A172 (cell line): ENCODE data around the gene CNNM3. TPM values are rescaled to one million over a fixed set of nuclear protein-coding genes. Genes with fewer than 3 reads are reported as not detected.

Source experiments
- DNase-seq: peaks from one replicate; pipeline ENCODE4 v3.0.0-alpha.2; 2015; ENCODE audit warnings: low spot score
- total RNA-seq: library from RNA; depleted of rRNA; stranded (reverse); fragments of >200 nt; shearing (Covaris generic); gene quantifications from 2 replicates; pipeline ENCODE4 v1.2.3, GENCODE V29; 2014; rRNA removed

Gene CNNM3
- total RNA-seq, 1 experiment from 2014 or later = 5.5 TPM

GRCh38 chr2:96877042-96877451, 61.0 kb downstream of the CNNM3 start:
- DNase-seq = no peak

- DNase-seq = no peak
Measured at GRCh38 chr2:96877631-96878092, 61.6 kb downstream of the CNNM3 start.

GRCh38 chr2:96878171-96878570, 62.1 kb downstream of the CNNM3 start:
- no peak for DNase-seq

GRCh38 chr2:96878796-96879544, 62.9 kb downstream of the CNNM3 start:
- no peak for DNase-seq

DNA sequence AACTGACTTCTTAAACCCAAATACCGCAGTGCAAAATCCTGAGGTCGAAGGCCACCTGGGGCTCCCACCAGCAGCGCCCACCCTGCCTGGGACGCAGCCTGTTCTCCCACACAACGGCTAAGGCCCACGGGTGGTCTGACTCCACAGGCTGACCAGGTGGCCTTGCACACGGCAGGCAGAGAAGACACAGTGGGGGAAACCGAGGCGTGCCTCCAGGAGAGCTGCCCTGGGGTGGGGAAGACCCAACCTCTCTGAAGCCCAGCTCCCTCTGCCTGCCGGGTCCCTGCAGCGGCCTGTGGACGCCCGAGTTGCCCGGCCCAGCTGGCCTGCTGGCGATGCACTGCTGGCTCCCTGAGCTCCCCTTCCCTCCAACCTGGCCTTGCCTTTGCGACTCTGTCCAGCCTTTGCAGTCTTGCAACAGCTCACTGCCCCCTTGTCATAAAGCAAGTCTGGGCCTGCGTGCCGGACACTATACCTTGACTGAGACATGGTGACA, 63.5 kb downstream of the CNNM3 start:
- DNase-seq = no peak

- DNase-seq = no peak
Measured at GRCh38 chr2:96880891-96881273, 64.8 kb downstream of the CNNM3 start.

DNA sequence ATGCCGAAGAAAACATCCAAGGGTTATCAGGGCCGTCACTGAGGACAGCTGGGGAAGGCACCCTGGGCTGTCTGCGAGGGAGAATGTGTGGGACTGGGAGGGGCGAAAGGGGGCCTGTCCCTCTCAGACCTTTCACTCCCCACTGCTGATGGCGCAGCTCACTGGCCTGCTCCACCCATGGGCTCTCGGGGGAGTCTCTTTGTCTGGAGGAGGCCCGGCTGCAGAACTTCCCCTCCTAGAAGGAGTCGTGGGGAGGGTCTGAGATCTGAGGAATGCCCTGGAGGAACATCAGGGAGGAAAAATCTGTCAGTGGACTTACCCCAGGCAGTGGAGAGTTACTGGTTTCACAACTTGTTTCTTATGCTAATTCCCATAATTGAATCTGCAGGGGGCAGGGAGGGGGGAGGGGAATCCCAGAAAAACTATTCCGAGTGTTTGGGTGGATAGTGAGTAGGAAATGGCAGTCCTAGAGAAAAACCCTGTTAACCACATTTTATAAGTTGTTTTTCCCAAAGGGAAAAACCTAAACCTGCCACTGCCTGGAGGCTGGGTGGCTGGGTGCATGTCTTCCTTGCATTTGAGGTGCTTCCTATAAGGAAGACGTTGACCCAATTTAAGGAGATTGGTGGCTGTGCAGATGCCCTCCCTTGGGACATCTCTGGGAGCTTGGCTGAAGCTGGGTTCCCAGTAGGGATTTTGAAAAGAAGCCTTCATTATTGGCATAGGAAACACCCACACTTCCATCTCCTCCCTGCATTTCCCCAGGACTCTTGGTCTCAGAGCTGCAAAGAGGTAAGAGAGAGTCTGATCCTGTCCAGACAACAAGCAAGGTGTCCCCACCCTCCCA, 65.5 kb downstream of the CNNM3 start:
- no peak for DNase-seq

DNA sequence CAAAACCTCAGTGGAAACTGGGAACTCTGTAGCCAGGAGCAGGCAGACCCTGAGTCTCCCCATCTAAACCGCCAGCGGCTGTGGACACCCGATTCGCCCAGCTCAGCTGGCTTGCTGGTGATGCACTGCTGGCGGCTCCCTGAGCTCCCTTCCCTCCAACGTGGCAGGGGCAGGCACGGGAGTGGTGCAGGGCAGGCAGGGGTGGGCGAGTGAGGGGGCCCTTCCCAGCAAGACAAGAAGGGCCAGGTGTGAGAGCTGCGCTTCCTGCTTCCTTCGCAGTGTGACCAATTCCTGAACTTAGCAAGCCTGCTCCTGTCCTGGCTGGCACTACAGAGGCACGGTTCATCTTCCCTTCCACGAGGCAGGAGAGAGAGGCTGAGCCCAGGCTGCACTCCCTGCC, 66.2 kb downstream of the CNNM3 start:
- DNase-seq = no peak

GRCh38 chr2:96882906-96883305, 66.8 kb downstream of the CNNM3 start:
- no peak for DNase-seq

DNA sequence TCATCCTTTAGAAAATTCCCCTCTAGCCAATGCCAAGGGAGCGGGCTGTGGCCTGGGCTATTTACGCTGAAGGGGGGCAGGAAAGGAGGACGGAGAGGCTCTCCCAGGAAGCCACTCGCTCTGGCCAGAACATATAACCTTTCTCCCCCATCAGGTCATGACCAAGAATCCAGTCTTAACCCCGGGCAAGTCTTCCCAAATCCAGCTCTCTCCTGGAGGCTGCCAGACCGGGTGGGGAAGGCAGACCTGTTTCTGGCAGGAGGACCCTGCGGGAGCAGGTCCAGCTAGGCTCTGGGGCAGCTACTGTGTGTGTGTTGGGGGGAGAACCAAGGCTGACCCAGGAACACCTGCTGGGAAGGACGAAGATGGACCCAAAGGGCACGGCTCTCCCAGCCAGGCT, 67.2 kb downstream of the CNNM3 start:
- DNase-seq = no peak

Other genes with a start within 250 kb of the CNNM3 start
- 32.7 and 36.7 TPM in 2 replicates for gene KANSL3, start 178.0 kb upstream of the CNNM3 start, total RNA-seq
- 0.10 and 0.22 TPM in 2 replicates for gene FER1L5, start 173.5 kb upstream of the CNNM3 start, total RNA-seq
- 49.3 and 57.1 TPM in 2 replicates for gene LMAN2L, start 76.2 kb upstream of the CNNM3 start, total RNA-seq
- 4.4 and 5.2 TPM in 2 replicates for gene CNNM4, start 55.4 kb upstream of the CNNM3 start, total RNA-seq
- gene ANKRD23, start 27.8 kb downstream of the CNNM3 start, total RNA-seq = 4.2 and 5.7 TPM in 2 replicates
- 33.5 and 37.9 TPM in 2 replicates for gene ANKRD39, start 41.7 kb downstream of the CNNM3 start, total RNA-seq
- 38.4 and 40.1 TPM in 2 replicates for gene SEMA4C, start 53.8 kb downstream of the CNNM3 start, total RNA-seq
- 0.05 TPM in 1 of 2 replicates, not detected in the other for gene FAM178B, start 170.3 kb downstream of the CNNM3 start, total RNA-seq